A549 (cell line): Measurements from ENCODE around the gene CREB5. TPM values are rescaled to one million over a fixed set of nuclear protein-coding genes. Genes with fewer than 3 reads are reported as not detected.

ENCODE experiments used
- ATAC-seq, 2 experiments: fragments of 200-7000 bp in 1 of 2; fragments of >200 bp in 1 of 2; cut with Nextera tagmentation in 1 of 2; cut with Tn5 transposase in 1 of 2; 3 replicates each; pipeline versions ENCODE4 v1.8.0 to v1.9.1; 2018 to 2020; ENCODE audit warnings: mild to moderate bottlenecking in 1 of 2, moderate library complexity in 1 of 2
- CTCF ChIA-PET: fragments of 300-600 bp; sonication (Branson Sonifier 250); formaldehyde crosslinking; extraction: SDS; loops from one replicate; lab custom pipeline; 2021; ENCODE audit warnings: antibody characterized with exemption, inconsistent platforms; lab: Yijun Ruan, JAX
- POLR2A ChIA-PET: fragments of 350-600 bp; formaldehyde crosslinking; extraction: SDS; loops from one replicate; lab custom pipeline; 2021; ENCODE audit warnings: antibody characterized with exemption, inconsistent platforms; lab: Yijun Ruan, JAX
- DNase-seq, 2 experiments: peaks; one replicate each; pipeline versions ENCODE4 v3.0.0 to v3.0.0-alpha.2; 2011 to 2016; ENCODE audit warnings: low read depth in 1 of 2, low spot score in 1 of 2
- FAIRE-seq: peaks from 2 replicates; lab custom pipeline; 2011; peaks lifted over from hg19 to GRCh38; lab: Jason Lieb, UNC
- H3K27ac ChIP-seq, 2 experiments: fragments of >200 bp; sonication (Bioruptor Twin); formaldehyde crosslinking; 3 replicates each; pipeline ENCODE4 v1.5.1; 2016 to 2017
- H3K4me1 ChIP-seq: fragments of >200 bp; sonication (Bioruptor Twin); formaldehyde crosslinking; 3 replicates; pipeline ENCODE4 v1.6.1; 2016
- H3K4me2 ChIP-seq: fragments of >200 bp; sonication (Bioruptor Twin); formaldehyde crosslinking; 3 replicates; pipeline ENCODE4 v1.6.1; 2016
- H3K4me3 ChIP-seq: fragments of >200 bp; sonication (Bioruptor Twin); formaldehyde crosslinking; 3 replicates; pipeline ENCODE4 v1.5.1; 2016
- H3K9me3 ChIP-seq: fragments of >200 bp; sonication (Bioruptor Twin); formaldehyde crosslinking; 3 replicates; pipeline ENCODE4 v1.6.1; 2016
- ATOH8 ChIP-seq: fragments of 250-450 bp; sonication (Bioruptor Pico); IDR thresholded peaks from 2 replicates; pipeline ENCODE4 v1.5.0; 2020; ENCODE audit warnings: low read depth, mild to moderate bottlenecking, moderate library complexity
- CEBPB ChIP-seq, 2 experiments: fragments of >200 bp in 1 of 2; sonication (Bioruptor Twin) in 1 of 2; formaldehyde crosslinking in 1 of 2; IDR thresholded peaks; 2 replicates each; pipeline ENCODE4 v1.6.1; 2012 to 2016
- EP300 ChIP-seq, 2 experiments: fragments of >200 bp; sonication (Bioruptor Twin); formaldehyde crosslinking; IDR thresholded peaks; 2 replicates in 1 of 2; 3 replicates in 1 of 2; pipeline ENCODE4 v1.6.1; 2016 to 2017
- FOSL2 ChIP-seq, 2 experiments: fragments of 450-650 bp in 1 of 2; fragments of >200 bp in 1 of 2; sonication (Bioruptor Twin) in 1 of 2; formaldehyde crosslinking; IDR thresholded peaks; 2 replicates each; pipeline versions ENCODE4 v1.5.0 to v1.6.1; 2016 to 2020; ENCODE audit warnings: mild to moderate bottlenecking in 1 of 2, moderate library complexity in 1 of 2
- HOXA7 ChIP-seq: fragments of 250-450 bp; sonication (Bioruptor Pico); IDR thresholded peaks from 2 replicates; pipeline ENCODE4 v1.5.0; 2020; ENCODE audit warnings: mild to moderate bottlenecking, moderate library complexity
- HOXB13 ChIP-seq: fragments of 250-450 bp; sonication (Bioruptor Pico); IDR thresholded peaks from 2 replicates; pipeline ENCODE4 v1.5.0; 2020; ENCODE audit warnings: low read depth, mild to moderate bottlenecking, moderate library complexity
- KDM1A ChIP-seq: fragments of 200-600 bp; sonication (generic); IDR thresholded peaks from 2 replicates; pipeline ENCODE4 v1.6.1; 2016; ENCODE audit warnings: low read depth, mild to moderate bottlenecking
- MAFK ChIP-seq: fragments of 450-650 bp; IDR thresholded peaks from 2 replicates; pipeline ENCODE4 v1.6.1; 2014; ENCODE audit not compliant: partially characterized antibody
- NFE2L2 ChIP-seq: fragments of 150-350 bp; conservative IDR thresholded peaks from 2 replicates; pipeline ENCODE4 v1.6.1; 2014; ENCODE audit warnings: low read length
- NR3C1 ChIP-seq: fragments of >200 bp; sonication (Bioruptor Twin); formaldehyde crosslinking; IDR thresholded peaks from 3 replicates; pipeline ENCODE4 v1.6.1; 2017
- PBX3 ChIP-seq: IDR thresholded peaks from 2 replicates; pipeline ENCODE4 v1.6.1; 2012
- POLR2A ChIP-seq: IDR thresholded peaks from 2 replicates; pipeline ENCODE4 v1.6.1; 2012; ENCODE audit warnings: mild to moderate bottlenecking, low read length
- POLR2AphosphoS2 ChIP-seq: conservative IDR thresholded peaks from 2 replicates; pipeline ENCODE4 v1.6.1; 2012; ENCODE audit warnings: low read length, improper control_type of control experiment, inconsistent platforms
- RARB ChIP-seq: fragments of 250-450 bp; sonication (Bioruptor Pico); IDR thresholded peaks from 2 replicates; pipeline ENCODE4 v1.8.0; 2021; ENCODE audit warnings: mild to moderate bottlenecking, moderate library complexity
- RCOR1 ChIP-seq: fragments of 150-350 bp; IDR thresholded peaks from 2 replicates; pipeline ENCODE4 v1.6.1; 2014; ENCODE audit warnings: antibody characterized with exemption, low read length, low read depth
- REST ChIP-seq: fragments of 200-600 bp; sonication (generic); IDR thresholded peaks from 2 replicates; pipeline ENCODE4 v1.6.1; 2016; ENCODE audit warnings: antibody characterized with exemption, mild to moderate bottlenecking, moderate library complexity
- RFX5 ChIP-seq: fragments of 450-650 bp; IDR thresholded peaks from 2 replicates; pipeline ENCODE4 v1.7.1; 2014; ENCODE audit warnings: antibody characterized with exemption, mild to moderate bottlenecking, moderate library complexity
- RNF2 ChIP-seq: fragments of 200-600 bp; sonication (generic); IDR thresholded peaks from 2 replicates; pipeline ENCODE4 v1.6.1; 2016; ENCODE audit warnings: low read depth, mild to moderate bottlenecking, antibody characterized with exemption, moderate library complexity, borderline replicate concordance
- SREBF2 ChIP-seq: fragments of 450-650 bp; IDR thresholded peaks from 2 replicates; pipeline ENCODE4 v1.6.1; 2014; ENCODE audit warnings: mild to moderate bottlenecking, moderate library complexity
- TP53 ChIP-seq: fragments of 250-450 bp; sonication (Bioruptor Pico); IDR thresholded peaks from 2 replicates; pipeline ENCODE4 v1.5.0; 2021; ENCODE audit warnings: mild to moderate bottlenecking, moderate library complexity
- ZC3H11A ChIP-seq: fragments of 450-650 bp; IDR thresholded peaks from 2 replicates; pipeline ENCODE4 v1.6.1; 2014; ENCODE audit warnings: antibody characterized with exemption, mild to moderate bottlenecking
- ZFP36 ChIP-seq: fragments of 450-650 bp; IDR thresholded peaks from 2 replicates; pipeline ENCODE4 v1.6.1; 2014; ENCODE audit warnings: borderline replicate concordance; ENCODE audit not compliant: partially characterized antibody
- ZSCAN20 ChIP-seq: fragments of 250-450 bp; sonication (Bioruptor Pico); IDR thresholded peaks from 2 replicates; pipeline ENCODE4 v1.8.0; 2022; ENCODE audit warnings: mild to moderate bottlenecking, moderate library complexity
- WGBS: methylation state at CpG from one replicate; pipeline ENCODE4 v1.1.6; 2017; ENCODE audit errors: missing lambda C conversion rate; 5-methylcytosine and 5-hydroxymethylcytosine counted together
- polyA plus RNA-seq, 4 experiments: library from polyadenylated mRNA; depleted of rRNA in 3 of 4; stranded (reverse); fragments of >200 nt; fragmentation: RNase III in 1 of 4; extraction: RNeasy Plus Mini Kit Qiagen cat#74134 plus additional on column Dnase treatment in 1 of 4; gene quantifications; 2 replicates in 3 of 4; 3 replicates in 1 of 4; pipeline ENCODE4 v1.2.3, GENCODE V29; 2011 to 2017

CREB5 gene
- polyA plus RNA-seq, 2 of the 4 experiments (the other 2 are of a cell fraction) = 0.61 to 1.5 TPM

- H3K9me3 ChIP-seq = no peaks in the 10 kb centered on the region
- no peak for DNase-seq
- no peak for ATAC-seq
- TF ChIP-seq HOXB13 (CRISPR knock-in tag) (no peak), POLR2AphosphoS2 (no peak), RCOR1 (no peak), TP53 (CRISPR knock-in tag) (no peak), NFE2L2 (no peak), POLR2A (no peak), RARB (CRISPR knock-in tag) (no peak), NR3C1 (no peak), KDM1A (no peak), CEBPB (IDR thresholded peaks at IDR 0.05) (no peak), PBX3 (no peak), RFX5 (no peak), ZFP36 (no peak), HOXA7 (CRISPR knock-in tag) (no peak), SREBF2 (no peak)
- 39% methylated on average over 4 of the region's 4 CpGs for WGBS
- no peak for FAIRE-seq
- H3K27ac ChIP-seq = no peak overlapping the region
- CTCF ChIA-PET = interaction anchor here (1.3 kb wide), 1 partner anchor 160 kb away, joined by 3 read pairs; no protein-coding TSS in a partner anchor
- POLR2A ChIA-PET = no interaction called here
- no peaks in the 10 kb centered on the region for H3K4me1 ChIP-seq
- no peak overlapping the region for H3K4me3 ChIP-seq
- H3K4me2 ChIP-seq = no peak overlapping the region
Measured at GRCh38 chr7:28459306-28459705, 47.0 kb downstream of the CREB5 start.

GRCh38 chr7:28465697-28466096, 53.4 kb downstream of the CREB5 start:
- POLR2A ChIA-PET = no interaction called here
- CTCF ChIA-PET = interaction anchor here (2.1 kb wide), 1 partner anchor 13 kb away, joined by 5 read pairs; no protein-coding TSS in a partner anchor
- H3K4me1 ChIP-seq = no peaks in the 10 kb centered on the region
- no peaks in the 10 kb centered on the region for H3K9me3 ChIP-seq
- WGBS = 57% methylated on average over 2 of the region's 2 CpGs
- TF ChIP-seq FOSL2 (IDR thresholded peaks at IDR 0.05) (no peak), FOSL2 (CRISPR knock-in tag; IDR thresholded peaks at IDR 0.05) (no peak), RNF2 (no peak), ZSCAN20 (CRISPR knock-in tag) (no peak), RFX5 (no peak), EP300 (IDR thresholded peaks at IDR 0.05) (no peak)
- no peak overlapping the region for H3K4me2 ChIP-seq
- DNase-seq (no peak), ATAC-seq (no peak), FAIRE-seq (no peak)
- H3K27ac ChIP-seq = no peak overlapping the region
- H3K4me3 ChIP-seq = no peak overlapping the region

- ATAC-seq = no peak
- H3K4me3 ChIP-seq = no peak overlapping the region
Measured at GRCh38 chr7:28466341-28466740, 54.0 kb downstream of the CREB5 start.

More at GRCh38 chr7:28466341-28466740, 54.0 kb downstream of the CREB5 start:
- ChIA-PET CTCF (interaction anchor here (0.6 to 2.1 kb wide), 2 partner anchors 12 to 45 kb away, joined by 3 to 5 read pairs; no protein-coding TSS in a partner anchor), POLR2A (no interaction called here)
- no peak for FAIRE-seq
- no peaks in the 10 kb centered on the region for H3K4me1 ChIP-seq
- H3K4me2 ChIP-seq = no peak overlapping the region
- no peak for DNase-seq
- H3K27ac ChIP-seq = no peak overlapping the region
- 53% methylated on average over 8 of the region's 8 CpGs for WGBS
- TF ChIP-seq REST (no peak), POLR2A (no peak), ZC3H11A (no peak), NFE2L2 (no peak), ATOH8 (no peak), MAFK (no peak), POLR2AphosphoS2 (no peak)
- H3K9me3 ChIP-seq = no peaks in the 10 kb centered on the region
